Right lobe of liver (tissue), 4 donors: Measurements from ENCODE around the gene PDCD1.

Source experiments
- CTCF ChIP-seq, 4 donors: fragments of 200-600 bp in 3 of 4; fragments of 450-650 bp in 1 of 4; IDR thresholded peaks; one replicate each; pipeline versions ENCODE4 v1.5.1 to v1.8.0; 2016 to 2022; ENCODE audit warnings: antibody characterized with exemption in 4 of 4, mild to moderate bottlenecking in 2 of 4
- POLR2A ChIP-seq: fragments of 450-650 bp; IDR thresholded peaks from one replicate; pipeline ENCODE4 v1.6.1; 2017; ENCODE audit warnings: antibody characterized with exemption, mild to moderate bottlenecking
- donor health status: DM: no; HTN: no; CAD: no.
- donor health status: DM: no; HTN: no; CAD: no.
- donor health status: DM: no; HTN: yes; CAD: no.

GRCh38 chr2:241820625-241821384 is 37.9 kb downstream of the PDCD1 start:
- TF ChIP-seq POLR2A = no peak
- no peak for TF ChIP-seq CTCF (IDR thresholded peaks at IDR 0.05)
